Measurements from ENCODE around the gene NXN. TPM values are rescaled to one million over a fixed set of nuclear protein-coding genes. Genes with fewer than 3 reads are reported as not detected.

Gene NXN
- total RNA-seq, 4 donors from 2014 or later = 2.1 to 14.0 (median 8.6) TPM

DNA sequence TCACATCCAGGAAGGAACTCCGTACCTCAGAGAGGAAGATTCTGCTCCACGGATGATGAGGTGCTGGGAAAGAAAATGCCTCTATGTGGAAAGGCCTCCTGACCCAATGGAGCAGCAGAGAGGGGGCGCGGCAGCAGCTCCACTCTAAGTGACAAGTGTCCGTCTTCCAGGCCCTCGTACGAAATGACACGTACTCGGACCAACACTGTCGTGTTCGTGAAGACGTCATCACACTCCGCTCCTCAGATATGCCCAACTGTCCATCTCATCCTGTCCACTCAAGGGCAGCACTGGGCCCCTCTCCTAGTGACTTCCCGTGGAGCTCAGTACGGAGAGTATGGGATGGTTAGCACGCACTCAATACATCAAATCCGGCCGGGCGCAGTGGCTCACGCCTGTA is 165.2 kb downstream of the NXN start:
- Histone ChIP-seq H3K27ac (no peak overlapping the region), H3K9me3 (no peaks in the 10 kb centered on the region), H3K27me3 (no peaks in the 10 kb centered on the region), H3K4me1 (no peaks in the 10 kb centered on the region), H3K4me3 (no peak overlapping the region), H3K36me3 (peaks cover 0 to 5% (median 0%) of the 10 kb centered on the region in 3 donors)
- TF ChIP-seq, protein P1, sequence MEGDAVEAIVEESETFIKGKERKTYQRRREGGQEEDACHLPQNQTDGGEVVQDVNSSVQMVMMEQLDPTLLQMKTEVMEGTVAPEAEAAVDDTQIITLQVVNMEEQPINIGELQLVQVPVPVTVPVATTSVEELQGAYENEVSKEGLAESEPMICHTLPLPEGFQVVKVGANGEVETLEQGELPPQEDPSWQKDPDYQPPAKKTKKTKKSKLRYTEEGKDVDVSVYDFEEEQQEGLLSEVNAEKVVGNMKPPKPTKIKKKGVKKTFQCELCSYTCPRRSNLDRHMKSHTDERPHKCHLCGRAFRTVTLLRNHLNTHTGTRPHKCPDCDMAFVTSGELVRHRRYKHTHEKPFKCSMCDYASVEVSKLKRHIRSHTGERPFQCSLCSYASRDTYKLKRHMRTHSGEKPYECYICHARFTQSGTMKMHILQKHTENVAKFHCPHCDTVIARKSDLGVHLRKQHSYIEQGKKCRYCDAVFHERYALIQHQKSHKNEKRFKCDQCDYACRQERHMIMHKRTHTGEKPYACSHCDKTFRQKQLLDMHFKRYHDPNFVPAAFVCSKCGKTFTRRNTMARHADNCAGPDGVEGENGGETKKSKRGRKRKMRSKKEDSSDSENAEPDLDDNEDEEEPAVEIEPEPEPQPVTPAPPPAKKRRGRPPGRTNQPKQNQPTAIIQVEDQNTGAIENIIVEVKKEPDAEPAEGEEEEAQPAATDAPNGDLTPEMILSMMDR (IDR thresholded peaks at IDR 0.05) = no peak
- no peak for TF ChIP-seq POLR2A (IDR thresholded peaks at IDR 0.05)
- DNase-seq = no peak

DNA sequence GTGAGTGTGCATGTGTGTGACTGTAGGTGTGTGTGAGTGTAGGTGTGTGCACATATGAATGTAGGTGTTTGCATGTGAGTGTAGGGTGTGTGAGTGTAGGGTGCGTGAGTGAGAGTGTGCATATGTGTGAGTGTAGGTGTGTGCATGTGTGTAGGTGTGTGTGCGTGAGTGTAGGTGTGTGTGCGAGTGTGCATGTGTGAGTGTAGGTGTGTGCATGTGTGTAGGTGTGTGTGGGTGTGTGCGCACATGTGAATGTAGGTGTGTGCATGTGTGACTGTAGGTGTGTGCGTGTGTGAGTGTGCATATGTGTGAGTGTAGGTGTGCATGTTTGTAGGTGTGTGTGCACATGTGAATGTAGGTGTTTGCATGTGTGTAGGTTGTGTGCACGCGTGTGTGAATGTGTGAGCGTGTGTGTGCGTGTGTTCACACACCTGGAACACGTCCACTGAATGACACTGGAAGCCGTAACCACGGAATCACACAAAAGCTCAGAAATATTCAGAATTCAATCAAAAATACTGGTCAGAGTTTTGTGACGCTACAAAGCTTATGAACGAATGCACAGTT is 166.9 kb downstream of the NXN start:
- Histone ChIP-seq H3K4me3 (no peak overlapping the region), H3K27ac (no peak overlapping the region), H3K9me3 (no peaks in the 10 kb centered on the region), H3K36me3 (peaks cover 0 to 5% (median 0%) of the 10 kb centered on the region in 3 donors), H3K27me3 (no peaks in the 10 kb centered on the region), H3K4me1 (no peaks in the 10 kb centered on the region)
- TF ChIP-seq, protein P1 (IDR thresholded peaks at IDR 0.05) = no peak
- TF ChIP-seq POLR2A (IDR thresholded peaks at IDR 0.05) = no peak
- DNase-seq = no peak

DNA sequence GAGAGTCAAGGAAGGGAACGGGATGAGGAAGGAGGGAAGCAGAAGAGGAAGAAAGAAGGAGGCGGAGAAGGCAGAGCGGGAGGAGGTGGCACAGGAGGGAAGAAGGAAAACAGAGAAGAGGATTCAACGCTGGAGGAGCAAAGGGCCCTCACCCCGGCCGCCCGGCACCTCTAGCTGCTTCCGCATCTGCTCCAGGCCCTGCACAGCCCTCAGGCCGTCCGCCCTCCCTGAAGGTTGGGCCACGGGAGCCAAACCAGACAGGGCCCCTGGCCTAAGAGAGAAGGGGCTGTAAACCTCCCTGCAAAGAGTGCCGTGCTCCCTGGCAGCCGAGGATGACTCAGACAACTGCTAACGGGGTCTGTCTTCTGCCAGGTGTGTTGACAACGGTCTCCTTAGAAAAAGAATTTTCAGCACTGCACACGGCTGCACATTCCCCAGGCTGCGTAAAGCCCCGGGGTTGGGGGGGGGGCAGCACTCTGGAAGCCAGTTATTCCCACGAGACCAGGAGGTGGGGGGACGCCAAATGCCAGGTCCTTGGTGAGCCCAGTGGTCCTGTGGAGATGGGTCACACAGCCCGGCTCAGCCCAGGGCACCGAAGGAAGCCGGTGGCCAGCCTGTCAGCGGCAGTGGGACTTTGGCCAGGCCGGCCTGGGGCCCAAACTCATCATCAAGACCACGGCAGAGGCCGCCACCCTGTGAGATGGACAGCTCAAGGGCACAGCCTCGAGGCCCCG is 168.4 kb downstream of the NXN start:
- peaks cover 0 to 5% (median 0%) of the 10 kb centered on the region in 3 donors for H3K36me3 ChIP-seq
- no peak overlapping the region for H3K27ac ChIP-seq
- TF ChIP-seq, protein P1 (IDR thresholded peaks at IDR 0.05) = no peak
- no peak for TF ChIP-seq POLR2A (IDR thresholded peaks at IDR 0.05)
- H3K4me1 ChIP-seq = no peaks in the 10 kb centered on the region
- no peaks in the 10 kb centered on the region for H3K9me3 ChIP-seq
- no peak overlapping the region for H3K4me3 ChIP-seq
- H3K27me3 ChIP-seq = no peaks in the 10 kb centered on the region
- no peak for DNase-seq

DNA sequence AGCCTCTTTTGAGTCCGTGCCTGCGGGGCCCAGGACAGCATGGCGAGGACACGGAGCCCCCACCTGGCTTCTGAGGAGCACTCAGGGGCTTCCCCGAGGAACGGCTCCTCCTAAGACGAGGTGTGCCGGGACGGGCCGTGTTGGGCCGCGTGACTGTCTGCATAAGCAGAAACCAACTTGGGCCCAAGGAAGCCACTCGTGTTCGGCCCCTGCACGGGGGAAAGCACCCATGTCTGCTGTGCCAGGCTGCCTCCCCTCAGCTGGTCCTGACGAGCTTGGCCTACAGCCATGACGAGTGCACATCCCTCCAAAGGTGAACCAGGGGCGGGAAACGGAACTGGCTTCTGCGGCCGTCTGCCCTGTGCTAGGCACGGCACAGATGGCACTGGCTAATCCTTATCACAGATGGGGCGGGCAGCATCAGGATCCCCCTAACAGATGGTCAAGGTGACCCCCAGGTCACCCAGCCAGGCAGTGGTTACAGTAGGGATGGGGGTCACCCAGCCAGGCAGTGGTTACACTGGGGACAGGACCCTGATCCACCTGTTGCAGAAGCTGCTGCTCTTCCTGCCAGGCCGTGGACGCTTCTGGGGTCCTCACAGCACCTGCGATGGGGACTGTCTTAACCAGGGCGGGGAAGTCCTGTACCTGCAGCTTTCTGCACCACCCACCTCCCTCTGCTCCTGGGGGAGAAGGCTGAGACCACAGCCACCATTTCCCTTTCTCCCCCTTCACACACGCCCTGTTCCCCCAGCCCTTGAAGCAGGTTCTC is 171.9 kb downstream of the NXN start:
- Histone ChIP-seq H3K9me3 (no peaks in the 10 kb centered on the region), H3K27me3 (no peaks in the 10 kb centered on the region)
- no peak for TF ChIP-seq POLR2A (IDR thresholded peaks at IDR 0.05)
- TF ChIP-seq, protein P1 (IDR thresholded peaks at IDR 0.05) = no peak

DNA sequence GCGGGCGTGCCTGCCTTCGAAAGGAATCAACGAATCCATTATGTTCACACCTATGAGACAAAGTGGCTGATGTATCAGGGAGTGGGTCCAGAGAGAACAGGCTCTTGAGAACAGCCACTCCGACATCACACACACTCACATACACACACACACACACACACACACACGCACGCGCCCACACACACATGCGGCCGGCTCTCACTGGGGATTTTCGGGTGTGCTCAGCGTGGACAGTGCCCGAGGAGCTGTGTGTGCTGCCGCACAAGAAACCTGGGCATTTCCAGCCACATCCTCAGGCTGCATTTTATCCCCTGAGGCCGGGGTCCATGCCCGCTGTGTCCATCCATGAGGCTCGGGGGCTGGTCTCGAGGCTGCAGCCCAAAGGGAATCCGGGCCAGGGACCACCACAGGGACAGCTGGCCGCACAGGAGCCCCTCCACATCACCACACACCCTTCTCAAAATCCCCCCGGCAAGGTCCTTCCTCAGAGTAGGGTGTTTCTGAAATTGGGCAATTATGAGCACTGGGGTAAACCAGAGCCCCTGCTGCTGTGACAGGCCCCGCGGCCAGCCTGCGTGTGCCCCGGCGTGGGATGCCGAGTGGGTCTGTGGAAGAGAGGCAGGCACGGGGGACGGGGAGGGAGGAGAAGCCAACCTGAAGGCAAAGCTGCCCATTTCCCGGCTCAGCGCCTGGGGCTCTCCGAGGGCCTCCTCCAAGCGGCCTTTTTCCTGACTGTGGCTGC is 172.6 kb downstream of the NXN start:
- H3K36me3 ChIP-seq = no peaks in the 10 kb centered on the region
- no peaks in the 10 kb centered on the region for H3K27me3 ChIP-seq
- H3K4me3 ChIP-seq = no peak overlapping the region
- no peak for DNase-seq
- no peak for TF ChIP-seq POLR2A (IDR thresholded peaks at IDR 0.05)
- TF ChIP-seq, protein P1 (IDR thresholded peaks at IDR 0.05) = no peak
- no peaks in the 10 kb centered on the region for H3K9me3 ChIP-seq
- no peak overlapping the region for H3K27ac ChIP-seq
- H3K4me1 ChIP-seq = no peaks in the 10 kb centered on the region

More for the DNA sequence above, 171.9 kb downstream of the NXN start:
- Histone ChIP-seq H3K4me1 (no peaks in the 10 kb centered on the region), H3K36me3 (no peaks in the 10 kb centered on the region), H3K27ac (no peak overlapping the region), H3K4me3 (no peak overlapping the region)
- DNase-seq = no peak

Data from Peyer's patch (tissue), 4 donors.